Vagina (tissue), 2 donors: ENCODE results near the gene TLNRD1. TPM values are rescaled to one million over a fixed set of nuclear protein-coding genes. Genes with fewer than 3 reads are reported as not detected.
A peak's percentile ranks its signal among the peaks of the same experiment; 100 is the strongest.

Source experiments
- DNase-seq, 2 donors: peaks; one replicate each; pipeline ENCODE4 v3.0.0-alpha.2; 2017; ENCODE audit errors: extremely low spot score in 2 of 2
- H3K27ac ChIP-seq: fragments of 200-600 bp; sonication (generic); one replicate; pipeline ENCODE4 v1.5.1; 2019
- H3K27me3 ChIP-seq: fragments of 200-600 bp; sonication (generic); one replicate; pipeline ENCODE4 v1.5.1; 2019
- H3K36me3 ChIP-seq, 2 donors: fragments of 200-600 bp; sonication (generic); one replicate each; pipeline ENCODE4 v1.5.1; 2017 to 2019
- H3K4me1 ChIP-seq: fragments of 200-600 bp; sonication (generic); one replicate; pipeline ENCODE4 v1.5.1; 2019
- H3K4me3 ChIP-seq, 2 donors: fragments of 200-600 bp; sonication (generic); 1 replicate in 1 of 2; 2 replicates in 1 of 2; pipeline ENCODE4 v1.5.1; 2016 to 2019
- H3K9me3 ChIP-seq: fragments of 200-600 bp; sonication (generic); one replicate; pipeline ENCODE4 v1.5.1; 2019
- CTCF ChIP-seq, 3 experiments: fragments of 450-650 bp in 2 of 3; fragments of 200-600 bp in 1 of 3; sonication (generic) in 1 of 3; IDR thresholded peaks; one replicate each; pipeline ENCODE4 v1.5.1; 2017 to 2019; ENCODE audit warnings: antibody characterized with exemption in 3 of 3, mild to moderate bottlenecking in 2 of 3, moderate library complexity in 2 of 3
- POLR2A ChIP-seq, 2 donors: fragments of 450-650 bp; IDR thresholded peaks; one replicate each; pipeline ENCODE4 v1.6.1; 2017; ENCODE audit warnings: antibody characterized with exemption in 2 of 2, mild to moderate bottlenecking in 2 of 2, moderate library complexity in 2 of 2
- POLR2AphosphoS5 ChIP-seq, 2 donors: sonication (generic); formaldehyde crosslinking; IDR thresholded peaks; one replicate each; pipeline ENCODE4 v1.9.0; 2017; ENCODE audit warnings: antibody characterized with exemption in 2 of 2, mild to moderate bottlenecking in 2 of 2, low read depth in 1 of 2; ENCODE audit not compliant: insufficient read depth in 1 of 2
- intact Hi-C: fragments of 100-400 bp; cut with DNase I; formaldehyde crosslinking; loops from one replicate; pipeline ENCODE4 v1.15.1; 2023
- total RNA-seq: library from RNA; depleted of rRNA; stranded (reverse); fragments of >200 nt; gene quantifications from one replicate; pipeline ENCODE4 v1.2.3, GENCODE V29; 2016

The TLNRD1 gene
- total RNA-seq, 1 donor from 2014 or later = 28.0 TPM

- intact Hi-C loops = no loop called here
- H3K9me3 ChIP-seq = no peaks in the 10 kb centered on the region
- H3K27me3 ChIP-seq = no peaks in the 10 kb centered on the region
- DNase-seq = peak in 1 of 2 donors; percentile 12
- no peak overlapping the region for H3K27ac ChIP-seq
- no peak overlapping the region for H3K4me3 ChIP-seq
- H3K4me1 ChIP-seq = peaks cover 10% of the 10 kb centered on the region
- no peaks in the 10 kb centered on the region for H3K36me3 ChIP-seq
- no peak for TF ChIP-seq CTCF (IDR thresholded peaks at IDR 0.05)
- TF ChIP-seq POLR2AphosphoS5 (IDR thresholded peaks at IDR 0.05; ENCODE audit: insufficient read depth in 1 of 2, low read depth in 1 of 2) = no peak
- no peak for TF ChIP-seq POLR2A (IDR thresholded peaks at IDR 0.05)
Observed at GRCh38 chr15:81043281-81043934, 42.7 kb downstream of the TLNRD1 start.

- Histone ChIP-seq H3K4me3 (no peak overlapping the region), H3K27ac (no peak overlapping the region), H3K36me3 (no peaks in the 10 kb centered on the region), H3K4me1 (peaks cover 4% of the 10 kb centered on the region), H3K27me3 (no peaks in the 10 kb centered on the region), H3K9me3 (no peaks in the 10 kb centered on the region)
- TF ChIP-seq CTCF (IDR thresholded peaks at IDR 0.05) (no peak), POLR2A (IDR thresholded peaks at IDR 0.05) (no peak), POLR2AphosphoS5 (IDR thresholded peaks at IDR 0.05; ENCODE audit: insufficient read depth in 1 of 2, low read depth in 1 of 2) (no peak)
- DNase-seq = peak; percentile 28 to 44
- intact Hi-C loops = no loop called here
Observed at GRCh38 chr15:81043935-81044575, 43.3 kb downstream of the TLNRD1 start.

GRCh38 chr15:81046290-81046689 is 45.6 kb downstream of the TLNRD1 start:
- DNase-seq = peak; percentile 16 to 42
- intact Hi-C loops = no loop called here
- H3K27me3 ChIP-seq = no peaks in the 10 kb centered on the region
- no peak overlapping the region for H3K27ac ChIP-seq
- H3K9me3 ChIP-seq = no peaks in the 10 kb centered on the region
- H3K36me3 ChIP-seq = no peaks in the 10 kb centered on the region
- H3K4me1 ChIP-seq = no peaks in the 10 kb centered on the region
- H3K4me3 ChIP-seq = no peak overlapping the region
- TF ChIP-seq POLR2A (IDR thresholded peaks at IDR 0.05) (no peak), CTCF (IDR thresholded peaks at IDR 0.05) (no peak), POLR2AphosphoS5 (IDR thresholded peaks at IDR 0.05; ENCODE audit: insufficient read depth in 1 of 2, low read depth in 1 of 2) (no peak)

GRCh38 chr15:81047928-81048327 is 47.2 kb downstream of the TLNRD1 start:
- Histone ChIP-seq H3K27me3 (no peaks in the 10 kb centered on the region), H3K36me3 (no peaks in the 10 kb centered on the region), H3K4me3 (no peak overlapping the region), H3K4me1 (no peaks in the 10 kb centered on the region), H3K9me3 (no peaks in the 10 kb centered on the region), H3K27ac (no peak overlapping the region)
- no peak for TF ChIP-seq POLR2A (IDR thresholded peaks at IDR 0.05)
- TF ChIP-seq POLR2AphosphoS5 (IDR thresholded peaks at IDR 0.05; ENCODE audit: insufficient read depth in 1 of 2, low read depth in 1 of 2) = no peak
- no peak for TF ChIP-seq CTCF (IDR thresholded peaks at IDR 0.05)
- peak in 1 of 2 donors; percentile 14 for DNase-seq
- intact Hi-C loops = no loop called here

- no peaks in the 10 kb centered on the region for H3K9me3 ChIP-seq
- DNase-seq = peak in 1 of 2 donors; percentile 52
- no peaks in the 10 kb centered on the region for H3K4me1 ChIP-seq
- TF ChIP-seq CTCF (IDR thresholded peaks at IDR 0.05) = no peak
- TF ChIP-seq POLR2A (IDR thresholded peaks at IDR 0.05) = no peak
- TF ChIP-seq POLR2AphosphoS5 (IDR thresholded peaks at IDR 0.05; ENCODE audit: insufficient read depth in 1 of 2, low read depth in 1 of 2) = no peak
- no peak overlapping the region for H3K27ac ChIP-seq
- no peaks in the 10 kb centered on the region for H3K27me3 ChIP-seq
- intact Hi-C loops = no loop called here
- H3K36me3 ChIP-seq = no peaks in the 10 kb centered on the region
- H3K4me3 ChIP-seq = no peak overlapping the region
Observed at GRCh38 chr15:81049835-81050234, 49.1 kb downstream of the TLNRD1 start.
